HCEC 1CT (cell line): Measurements from ENCODE around the gene ADGRL3.
"Not testable (repeated sequence)": the region's sequence is repeated elsewhere in the genome, so short reads cannot be mapped to it uniquely, and the experiment has no call there.

Source experiments
- DNase-seq: peaks from one replicate; pipeline ENCODE4 v3.0.0-alpha.2; 2017

The ADGRL3 gene

DNA sequence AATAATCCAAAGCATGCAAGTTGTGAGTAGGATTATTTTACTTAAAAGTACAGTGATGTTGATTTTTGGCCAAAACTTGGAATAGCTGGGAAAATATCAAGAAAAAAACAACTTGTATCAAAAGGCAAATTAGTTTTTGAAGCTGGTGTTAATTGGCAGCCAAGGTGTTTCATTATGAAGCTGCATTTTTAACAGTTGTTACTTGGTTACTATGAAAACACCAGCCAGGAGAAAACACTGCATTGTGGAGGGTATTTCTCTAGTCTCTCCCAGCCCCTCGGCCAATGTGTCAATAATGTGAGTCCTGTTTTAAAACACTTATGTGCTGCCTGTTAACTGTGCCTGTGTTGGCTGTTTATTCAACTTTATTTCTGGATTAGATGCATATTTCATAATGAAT, 733.4 kb downstream of the ADGRL3 start:
- DNase-seq = no peak

DNA sequence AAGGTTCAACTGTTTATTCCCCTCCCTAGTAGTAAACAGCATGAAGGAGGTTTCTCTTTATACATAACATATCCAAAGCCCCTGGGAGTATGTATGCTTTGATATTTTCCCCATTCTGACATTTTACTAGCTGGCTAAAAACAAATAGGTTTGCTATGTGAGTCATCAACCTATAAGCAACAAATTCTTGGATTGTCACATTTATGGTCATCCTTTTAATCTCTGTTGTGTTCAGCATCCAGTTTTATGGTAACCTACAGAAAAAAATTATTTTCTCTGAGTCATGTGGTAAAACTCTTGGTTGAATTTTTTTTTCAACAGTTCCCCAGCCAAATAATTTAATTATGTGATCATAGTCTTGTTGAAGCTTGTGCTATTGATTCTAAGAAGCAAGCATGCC, 734.1 kb downstream of the ADGRL3 start:
- no peak for DNase-seq

DNA sequence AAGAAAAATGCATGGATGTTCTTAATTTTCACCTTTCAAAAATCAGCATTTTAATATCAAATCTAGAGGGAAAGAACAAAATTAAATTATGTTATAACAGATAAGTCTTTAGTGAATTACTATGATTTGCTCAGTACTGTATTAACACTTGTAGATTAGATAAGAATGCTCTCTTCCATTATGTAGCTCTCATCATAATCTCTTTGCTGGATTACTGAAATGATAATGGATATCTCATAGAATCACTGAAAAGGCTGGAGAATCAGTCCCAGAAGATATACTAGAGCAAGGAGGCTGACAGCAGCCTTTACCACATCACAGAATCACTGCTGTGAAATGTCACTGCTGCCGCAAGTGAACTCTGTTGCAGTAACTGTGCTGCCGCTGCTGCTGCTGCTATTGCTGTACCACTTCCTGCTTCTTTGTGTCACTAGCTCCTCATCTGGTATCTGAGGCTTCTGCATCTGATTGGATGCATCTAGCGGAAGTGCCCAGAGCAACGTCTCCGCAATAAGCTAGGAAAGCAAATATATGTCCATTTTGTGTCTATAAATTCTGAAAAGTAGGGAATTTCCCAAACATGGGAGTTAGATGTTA, 738.2 kb downstream of the ADGRL3 start:
- DNase-seq = no peak

DNA sequence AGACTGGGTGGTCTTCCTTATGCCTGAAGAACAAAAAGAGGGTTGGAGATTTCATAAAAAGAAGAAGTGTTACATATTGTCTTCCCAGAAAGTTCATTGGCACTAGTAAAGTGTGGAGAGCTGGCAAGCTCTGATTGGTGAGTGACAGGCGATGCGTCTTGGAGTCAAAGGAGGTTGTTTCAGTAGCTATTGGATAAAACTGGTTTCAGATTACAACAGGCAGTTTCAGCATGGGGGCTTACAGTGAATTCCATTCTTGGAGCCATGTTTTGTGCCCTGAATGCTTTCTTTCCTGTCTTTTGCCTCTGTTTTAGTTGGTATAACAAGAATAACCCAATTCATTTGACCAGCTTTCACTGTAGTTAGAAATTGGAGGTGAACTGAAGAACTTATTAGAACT, 750.5 kb downstream of the ADGRL3 start:
- DNase-seq = no peak

DNA sequence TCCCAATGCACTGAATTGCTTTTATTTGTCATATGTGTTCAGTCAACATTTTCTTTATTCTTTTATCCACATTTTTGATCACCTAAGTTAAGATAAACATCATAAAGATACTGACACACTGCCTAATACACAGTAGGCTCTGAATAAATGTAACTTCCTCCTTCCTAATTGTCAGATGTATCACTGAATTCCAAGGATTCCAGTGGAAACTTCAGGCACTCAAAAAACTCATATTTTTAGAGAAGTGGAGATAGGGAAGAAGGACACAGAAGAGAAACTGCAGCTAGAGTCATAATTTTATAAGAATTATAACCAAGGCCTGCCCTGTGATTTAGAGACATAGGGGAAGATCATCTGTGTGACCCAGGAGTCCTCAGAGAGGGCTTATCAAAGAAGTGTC, 753.3 kb downstream of the ADGRL3 start:
- DNase-seq = no peak

DNA sequence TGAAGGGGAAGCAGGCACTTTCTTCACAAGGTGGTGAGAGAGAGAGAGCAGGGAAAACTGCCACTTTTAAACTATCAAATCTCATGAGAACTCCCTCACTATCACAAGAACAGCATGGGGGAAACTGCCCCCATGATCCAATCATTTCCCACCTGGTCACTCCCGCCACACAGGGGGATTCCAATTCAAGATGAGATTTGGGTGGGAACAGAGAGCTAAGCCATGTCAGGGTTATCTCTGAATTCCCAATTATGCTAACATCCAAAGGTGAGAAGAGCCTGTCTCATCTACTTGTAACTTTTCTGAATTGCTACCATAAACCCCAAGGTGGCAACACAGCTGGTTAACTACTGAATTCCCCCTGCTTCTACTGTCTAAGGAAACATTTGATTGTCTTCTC, 758.5 kb downstream of the ADGRL3 start:
- DNase-seq = no peak

DNA sequence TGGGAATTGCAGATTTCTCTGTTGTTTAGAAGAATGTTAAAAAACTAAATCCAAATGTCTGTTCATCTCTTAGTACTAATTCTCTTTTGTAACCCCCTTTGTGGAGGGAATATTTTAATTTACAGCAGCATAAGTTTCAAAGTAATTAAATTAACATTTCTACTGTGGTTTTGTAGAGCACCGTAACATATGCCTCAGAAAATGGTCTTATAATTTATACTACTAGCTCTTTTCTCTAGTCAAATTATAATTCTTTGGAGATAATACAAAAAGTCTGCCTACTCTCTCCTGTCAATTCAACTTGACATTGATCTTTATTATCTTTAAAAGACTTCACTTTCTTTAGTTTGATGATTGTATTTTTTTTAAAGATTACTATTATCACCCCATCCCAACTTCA, 759.0 kb downstream of the ADGRL3 start:
- DNase-seq = no peak

DNA sequence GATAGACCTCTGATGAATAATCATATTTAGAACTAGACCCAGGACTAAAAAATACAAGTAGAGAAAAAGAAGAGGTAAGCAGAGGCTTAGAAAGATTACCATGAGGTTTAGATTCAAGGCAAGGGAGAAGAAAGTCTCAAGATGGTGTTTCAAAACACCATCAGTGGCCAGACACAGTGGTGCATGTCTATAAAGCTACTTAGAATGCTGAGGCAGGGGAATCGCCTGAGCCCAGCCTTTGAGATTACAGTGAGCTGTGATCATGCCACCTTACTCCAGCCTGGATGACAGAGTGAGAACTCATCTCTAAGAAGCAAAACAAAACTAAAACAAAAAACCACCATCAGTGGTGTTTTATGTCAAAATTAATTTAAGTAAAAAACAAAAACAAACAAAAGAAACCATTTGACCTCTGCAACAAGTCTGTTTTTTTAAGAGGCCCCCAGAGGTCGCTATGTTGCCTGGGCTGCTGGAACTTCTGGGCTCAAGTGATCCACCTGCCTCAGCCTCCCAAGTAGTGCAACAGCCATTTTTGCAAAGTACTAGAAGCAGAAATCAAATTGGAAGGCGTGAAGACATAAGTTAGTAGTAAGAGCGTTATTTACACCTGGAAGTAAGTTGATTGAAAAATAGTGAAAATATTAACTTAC, 784.3 kb downstream of the ADGRL3 start:
- DNase-seq = no peak

DNA sequence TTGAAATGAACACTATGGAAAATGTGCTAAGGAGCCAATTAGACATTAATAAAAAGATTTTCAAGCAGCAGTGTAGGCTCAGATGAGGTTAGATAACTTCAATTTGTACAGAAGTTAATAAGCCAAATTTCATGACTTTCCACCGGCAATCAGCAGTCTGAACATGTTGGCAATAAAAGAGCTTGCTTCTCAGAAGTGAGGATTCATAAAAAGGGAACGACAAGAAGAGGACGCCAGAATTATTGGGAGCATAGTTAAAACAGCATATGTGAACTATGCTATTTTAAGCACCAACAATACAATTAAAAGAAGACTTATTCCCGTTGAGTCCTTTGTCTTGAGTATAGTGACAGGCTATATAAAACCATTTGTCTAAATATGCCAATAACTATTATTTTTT, 785.3 kb downstream of the ADGRL3 start:
- DNase-seq = no peak

DNA sequence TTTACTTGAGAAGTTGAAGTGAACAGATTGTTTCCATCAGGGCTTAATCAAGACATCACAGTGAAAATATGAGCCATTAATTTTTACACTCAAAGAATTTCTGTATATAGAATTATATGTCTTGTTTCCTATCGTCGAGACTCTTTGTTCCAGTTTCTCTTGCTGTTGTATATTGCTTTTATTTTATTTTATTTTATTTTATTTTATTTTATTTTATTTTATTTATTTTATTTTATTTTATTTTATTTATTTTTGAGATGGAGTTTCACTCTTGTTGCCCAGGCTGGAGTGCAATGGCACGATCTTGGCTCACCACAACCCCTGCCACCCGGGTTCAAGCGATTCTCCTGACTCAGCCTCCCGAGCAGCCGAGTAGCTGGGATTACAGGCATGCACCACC, 786.8 kb downstream of the ADGRL3 start:
- not testable (repeated sequence) for DNase-seq

DNA sequence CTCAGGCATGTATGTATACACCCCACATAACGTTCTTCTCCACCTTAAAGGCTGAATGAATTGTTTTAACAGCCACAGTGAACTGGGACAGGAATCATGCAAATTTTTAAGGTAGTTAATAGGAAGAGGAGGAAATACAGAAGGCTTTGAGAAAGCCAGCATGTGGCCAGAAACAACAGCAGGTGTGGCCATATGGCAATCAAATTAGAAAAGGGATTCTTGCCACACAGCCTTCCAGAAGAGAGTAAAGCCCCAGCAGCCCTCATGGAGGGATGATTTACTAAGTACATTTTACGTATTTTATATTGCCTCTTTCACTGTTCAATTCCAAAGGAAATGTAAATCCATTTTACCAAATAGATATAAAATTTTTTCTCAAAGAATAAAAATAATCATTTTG, 792.2 kb downstream of the ADGRL3 start:
- DNase-seq = no peak

DNA sequence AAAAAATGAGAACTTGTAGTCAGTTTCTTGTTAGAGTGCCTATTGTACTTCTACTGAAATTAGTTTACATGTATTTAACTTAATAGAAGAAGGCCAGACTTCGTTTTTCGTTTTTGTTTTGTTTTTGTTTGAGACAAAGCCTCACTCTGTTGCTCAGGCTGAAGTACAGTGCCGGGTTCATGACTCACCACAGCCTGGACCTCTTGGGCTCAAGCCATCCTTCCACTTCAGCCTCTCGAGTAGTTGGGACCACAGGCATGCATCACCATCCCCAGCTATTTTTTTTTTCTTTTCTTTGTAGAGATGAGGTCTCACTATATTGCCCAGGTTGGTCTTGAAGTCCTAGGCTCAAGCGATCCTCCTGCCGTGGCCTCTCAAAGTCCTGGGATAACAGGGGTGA, 793.9 kb downstream of the ADGRL3 start:
- no peak for DNase-seq

DNA sequence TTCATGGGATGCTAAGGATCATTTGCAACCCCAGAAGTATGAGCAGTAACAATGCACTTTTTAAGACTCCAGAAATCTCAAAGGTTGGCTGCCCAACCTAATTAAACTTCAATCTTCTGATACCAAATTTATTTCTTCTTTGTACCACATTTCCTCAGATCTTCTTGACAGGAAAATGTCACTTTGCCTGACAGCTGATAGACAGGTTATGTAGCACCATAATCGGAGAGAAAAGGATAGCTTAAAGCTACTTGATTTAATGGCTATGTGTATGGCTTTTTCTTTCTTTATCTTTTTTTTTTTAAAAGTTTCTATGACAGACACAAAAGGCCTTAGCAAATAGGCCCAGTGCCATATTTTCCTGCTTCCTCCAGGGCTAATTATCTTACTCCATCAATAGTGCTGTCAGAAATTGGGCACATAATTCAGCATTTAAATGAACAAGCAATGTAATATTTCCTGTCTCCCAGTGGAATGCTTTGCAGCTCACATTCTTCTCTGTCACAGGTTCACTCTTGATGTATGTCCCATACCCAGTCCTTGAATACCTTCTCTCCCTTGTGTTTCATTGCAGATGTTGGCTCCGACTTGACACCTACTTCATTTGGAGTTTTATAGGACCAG, 795.7 kb downstream of the ADGRL3 start:
- DNase-seq = no peak

DNA sequence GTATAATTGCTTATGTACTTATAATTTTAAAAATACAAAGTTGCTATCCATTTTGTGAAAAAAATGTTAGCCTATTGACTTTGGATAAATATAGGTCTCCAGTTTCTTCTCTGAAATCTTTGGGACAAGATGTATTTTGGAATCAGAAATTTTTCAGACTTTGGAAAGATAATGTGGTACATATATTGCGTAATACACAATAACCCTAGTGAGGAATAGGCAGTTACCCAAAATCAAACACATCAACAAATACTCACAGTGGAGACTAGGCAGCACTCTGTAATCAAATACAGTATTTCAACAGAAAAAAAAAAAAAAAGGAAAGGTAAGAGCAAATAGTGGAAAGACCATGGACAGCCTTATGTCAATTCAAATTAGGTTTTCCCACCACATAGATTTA, 796.8 kb downstream of the ADGRL3 start:
- DNase-seq = no peak

DNA sequence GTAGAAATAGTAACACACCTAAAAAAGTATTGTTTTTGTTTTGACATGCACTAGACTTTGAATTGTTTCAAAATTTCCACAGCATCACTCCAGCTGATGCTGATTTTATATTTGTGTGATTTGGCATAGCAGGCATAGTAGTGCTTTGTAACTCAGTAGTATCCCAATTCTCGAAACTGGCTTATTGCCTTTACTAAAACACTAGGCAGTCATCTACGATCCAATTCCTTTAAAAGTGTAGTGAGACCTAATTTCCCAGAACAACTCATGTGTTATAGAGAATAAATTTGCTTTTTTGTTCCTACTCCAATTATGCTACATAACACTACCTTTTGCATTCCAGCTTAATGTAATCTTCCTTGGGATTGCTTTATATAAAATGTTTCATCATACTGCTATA, 797.7 kb downstream of the ADGRL3 start:
- no peak for DNase-seq

DNA sequence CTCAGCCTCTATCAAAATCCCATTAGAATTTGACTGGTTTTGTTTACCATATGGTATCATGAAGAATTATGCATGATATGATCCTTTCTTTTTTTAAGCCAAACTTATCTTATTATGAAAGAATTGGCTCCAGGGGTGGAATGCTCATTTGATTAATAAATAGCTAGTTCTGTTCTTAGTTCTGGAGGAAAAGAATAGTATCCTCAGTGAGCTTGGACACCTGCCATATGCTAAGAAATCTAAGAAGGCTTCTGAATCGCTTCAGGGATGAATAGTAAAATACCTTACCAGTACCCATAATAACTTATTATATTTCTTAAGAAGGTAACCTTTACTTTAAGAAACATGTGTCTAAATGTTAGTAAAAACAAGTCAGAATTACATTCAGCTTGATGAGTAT, 803.6 kb downstream of the ADGRL3 start:
- no peak for DNase-seq

DNA sequence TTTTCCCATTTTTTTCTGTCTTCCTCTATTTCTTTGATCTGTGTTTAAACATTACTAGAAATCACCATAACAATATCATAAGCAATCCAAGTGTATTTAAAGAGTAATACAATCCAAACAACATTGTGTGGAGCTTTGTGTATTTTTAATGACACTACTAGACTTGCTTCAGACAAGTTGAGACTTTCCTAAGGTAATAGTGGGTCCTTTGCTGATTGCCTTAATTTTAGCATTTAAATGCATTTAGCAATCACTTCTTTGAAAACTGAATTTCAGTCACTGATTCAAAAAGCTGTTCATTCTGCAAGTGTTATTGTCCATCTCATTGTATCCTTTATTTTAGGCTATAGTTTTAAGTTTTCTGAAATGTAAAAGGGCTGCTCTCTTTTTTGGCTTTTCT, 804.8 kb downstream of the ADGRL3 start:
- no peak for DNase-seq

DNA sequence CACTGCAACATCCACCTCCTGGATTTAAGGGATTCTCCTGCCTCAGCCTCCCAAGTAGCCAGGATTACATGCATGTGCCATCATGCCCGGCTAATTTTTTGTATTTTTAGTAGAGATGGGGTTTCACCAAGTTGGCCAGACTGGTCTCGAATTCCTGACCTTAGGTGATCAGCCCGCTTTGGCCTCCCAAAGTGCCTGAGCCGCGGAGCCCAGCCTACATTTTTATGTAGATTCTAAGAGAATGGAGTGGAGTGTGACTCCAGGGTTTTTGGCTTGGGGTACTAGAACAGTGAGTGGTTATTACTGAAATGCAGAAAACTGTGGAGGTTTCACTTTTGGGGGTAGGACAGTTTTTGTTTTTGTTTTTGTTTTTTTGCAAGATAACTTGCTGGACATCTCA, 806.0 kb downstream of the ADGRL3 start:
- DNase-seq = no peak

DNA sequence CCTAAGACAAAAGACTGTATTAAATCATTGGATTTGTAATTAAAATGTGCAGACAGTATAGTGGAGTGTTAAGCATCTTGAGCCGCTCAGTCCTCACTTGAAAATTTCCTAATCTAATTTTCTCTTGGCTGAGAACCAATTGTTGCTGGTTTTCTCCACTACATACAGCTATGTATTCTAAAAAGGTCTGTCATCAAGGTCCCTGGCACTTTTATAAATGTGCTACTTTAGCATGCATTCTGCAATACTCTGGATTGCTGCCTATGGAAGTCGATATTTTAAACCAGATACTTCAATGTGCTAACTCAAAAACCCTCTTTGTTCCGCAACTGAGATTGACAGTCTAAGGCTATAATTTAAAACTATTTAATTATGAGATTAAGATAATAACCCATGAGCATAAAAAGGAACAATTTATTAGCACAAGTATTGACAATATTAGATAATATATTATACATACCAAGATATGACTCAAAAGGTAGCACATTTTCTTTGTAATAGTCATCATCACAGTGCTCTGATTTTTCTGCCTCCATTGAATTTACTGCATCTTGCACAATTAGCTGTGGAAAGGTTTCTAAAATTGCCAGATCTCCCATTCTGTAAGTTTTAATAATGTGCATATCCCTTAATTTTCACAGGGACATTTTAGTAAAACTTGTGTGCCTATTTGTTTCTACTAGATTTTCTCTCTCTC, 815.1 kb downstream of the ADGRL3 start:
- DNase-seq = no peak

DNA sequence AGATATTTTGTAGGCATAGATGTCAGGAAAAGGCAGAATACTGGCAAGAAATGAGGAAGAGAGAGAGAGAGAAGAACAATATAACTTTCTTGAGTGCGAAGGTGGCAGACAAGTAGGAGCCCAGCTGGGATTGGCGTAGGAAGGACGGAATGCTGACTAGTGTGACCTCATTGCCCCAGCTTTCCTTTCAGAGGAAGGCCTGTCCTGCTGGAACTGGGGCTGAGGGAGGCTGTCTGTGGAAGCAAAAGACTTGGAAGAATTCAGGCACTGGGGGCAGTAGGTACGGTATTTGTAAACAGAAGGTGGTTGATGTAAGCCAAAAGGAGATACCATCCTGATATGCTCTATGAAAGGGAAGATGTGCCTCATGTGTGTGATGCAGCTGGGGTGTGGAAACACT, 818.4 kb downstream of the ADGRL3 start:
- no peak for DNase-seq

DNA sequence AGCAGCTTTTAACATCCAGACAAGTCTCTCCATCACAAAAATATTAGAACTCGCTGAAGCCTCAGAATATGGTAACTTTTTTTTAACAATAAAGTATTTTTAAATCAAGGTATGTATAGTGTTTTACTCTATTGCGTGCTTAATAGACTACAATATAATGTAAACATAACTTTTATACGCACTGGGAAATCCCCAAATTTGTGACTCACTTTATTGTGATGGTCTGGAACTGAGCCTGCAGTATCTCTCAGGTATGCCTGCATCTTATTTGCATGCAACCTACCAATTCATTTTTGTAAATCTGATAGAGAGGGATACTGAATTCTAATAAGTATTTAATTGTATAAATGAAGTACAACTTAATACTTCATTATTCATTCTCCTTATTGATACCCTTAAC, 823.5 kb downstream of the ADGRL3 start:
- no peak for DNase-seq

DNA sequence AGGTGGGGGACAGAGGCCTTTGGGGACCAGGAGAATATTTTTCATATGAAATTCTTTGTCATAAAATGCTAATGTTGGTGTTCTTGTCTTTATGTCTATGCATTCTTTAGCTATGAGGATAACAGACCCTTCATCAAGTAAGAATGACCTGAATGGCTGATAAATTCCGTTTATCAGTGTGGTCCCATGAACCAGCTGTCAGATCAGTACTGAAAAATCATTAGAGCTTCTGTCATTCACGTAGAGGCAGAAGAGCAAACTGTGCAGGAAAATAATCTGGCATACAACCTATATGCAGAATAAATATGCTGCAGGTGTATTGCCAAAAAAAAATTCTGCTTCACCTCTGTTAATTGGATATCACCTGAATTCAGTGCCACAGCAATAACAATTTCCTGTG, 828.6 kb downstream of the ADGRL3 start:
- DNase-seq = no peak

DNA sequence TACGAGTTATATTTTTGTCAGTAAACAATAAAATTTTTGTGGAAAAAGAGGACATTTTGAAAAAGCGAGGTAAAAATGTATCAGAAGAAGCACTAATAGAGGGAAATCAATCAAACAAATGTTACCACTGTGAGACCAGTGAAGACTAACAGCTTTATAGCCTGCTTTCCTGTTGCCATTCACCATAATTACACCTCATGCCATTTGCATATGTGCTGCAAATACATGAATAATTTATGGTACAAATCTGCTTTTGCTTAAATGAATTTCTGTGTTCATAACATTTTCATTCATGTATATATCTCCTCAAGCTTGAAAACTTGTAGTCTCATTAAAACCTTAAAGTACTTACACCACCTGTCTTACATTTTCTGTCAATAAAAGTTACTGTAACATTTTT, 830.8 kb downstream of the ADGRL3 start:
- no peak for DNase-seq

DNA sequence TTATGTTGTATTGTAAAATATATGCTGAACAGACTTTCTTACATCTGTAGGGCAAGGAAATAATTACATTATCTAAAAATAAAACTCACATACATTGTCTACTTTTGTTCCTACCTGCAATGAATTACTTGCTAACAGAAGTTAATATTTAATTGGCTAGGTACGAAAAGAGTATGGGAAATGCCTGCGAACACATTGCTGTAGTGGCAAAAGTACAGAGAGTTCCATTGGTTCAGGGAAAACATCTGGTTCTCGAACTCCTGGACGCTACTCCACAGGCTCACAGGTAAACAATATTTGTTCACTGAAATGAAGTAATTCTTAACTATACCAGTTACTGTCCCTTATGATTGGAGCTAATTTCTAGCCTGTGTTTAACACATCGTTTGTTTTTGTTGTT, 837.4 kb downstream of the ADGRL3 start:
- no peak for DNase-seq
